ENCODE results near the gene INCA1.

INCA1 gene

DNA sequence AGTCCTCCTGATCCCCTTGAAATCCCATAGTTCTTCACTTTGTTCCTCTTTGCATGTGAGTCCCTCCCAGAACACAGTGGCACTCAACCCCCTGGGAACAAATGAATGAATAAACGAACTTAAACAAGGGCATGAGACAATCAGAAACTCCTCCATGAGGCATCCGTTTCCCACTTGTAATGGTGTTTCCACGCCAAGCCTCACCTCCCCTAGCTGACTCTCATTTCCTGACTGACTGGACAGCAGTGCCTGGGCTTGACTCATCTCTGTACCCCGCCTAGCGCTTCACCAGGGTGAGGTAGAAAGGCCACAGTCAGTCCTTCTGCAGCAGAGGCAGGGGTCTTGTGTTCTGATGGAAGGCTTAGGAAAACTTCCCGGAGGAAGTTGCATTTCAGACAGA, 14.6 kb upstream of the INCA1 start:
- no peak for DNase-seq (ENCODE audit: low read depth)

DNA sequence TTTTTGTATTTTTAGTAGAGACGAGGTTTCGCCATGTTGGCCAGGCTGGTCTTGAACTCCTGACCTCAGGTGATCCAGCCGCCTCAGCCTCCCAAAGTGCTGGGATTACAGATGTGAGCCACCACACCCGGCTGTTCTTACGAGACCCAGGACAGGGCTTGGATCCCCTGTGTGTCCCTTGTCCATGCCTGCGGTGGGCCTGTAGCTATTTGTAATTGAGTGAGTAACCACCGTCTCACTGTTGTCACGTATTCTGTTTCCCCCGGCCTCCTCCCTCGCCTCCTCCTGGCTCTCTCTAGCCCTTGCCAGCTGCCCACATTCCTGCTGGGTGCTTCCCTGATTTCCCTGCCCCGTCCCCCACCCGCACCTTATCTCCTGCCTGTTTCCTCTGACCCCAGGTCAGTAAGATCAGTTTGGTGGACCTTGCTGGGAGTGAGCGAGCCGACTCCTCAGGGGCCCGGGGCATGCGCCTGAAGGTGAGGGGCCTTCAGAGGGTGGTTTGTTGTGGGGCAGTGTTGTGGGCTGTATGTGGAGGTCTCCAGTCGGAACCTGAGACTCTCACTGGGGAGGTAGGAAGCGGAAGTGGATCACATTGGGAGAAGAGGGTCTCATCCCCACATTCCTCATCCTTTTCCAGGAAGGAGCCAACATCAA, 6.0 kb upstream of the INCA1 start:
- no peak for DNase-seq (ENCODE audit: low read depth)

GRCh38 chr17:5002121-5002788, 4.9 kb upstream of the INCA1 start:
- DNase-seq (ENCODE audit: low read depth), result no peak

DNA sequence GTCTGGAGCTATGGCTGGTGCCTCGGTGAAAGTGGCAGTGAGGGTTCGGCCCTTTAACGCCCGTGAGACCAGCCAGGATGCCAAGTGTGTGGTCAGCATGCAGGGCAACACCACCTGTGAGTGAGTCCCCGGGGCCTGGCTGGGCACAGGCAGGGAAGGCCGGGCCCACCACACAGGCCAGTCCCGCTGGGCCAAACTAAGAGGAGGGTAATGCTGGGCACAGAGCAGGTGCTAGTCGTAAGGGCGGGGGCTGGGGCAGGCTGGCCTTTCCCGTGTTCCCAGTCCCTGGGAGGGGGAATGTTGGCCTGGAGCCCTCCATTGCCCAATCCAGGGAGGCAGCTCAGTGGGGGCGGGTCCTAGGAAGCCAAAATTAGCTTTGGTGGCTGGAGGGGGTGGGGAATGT, 2.9 kb upstream of the INCA1 start:
- DNase-seq (ENCODE audit: low read depth), result peak; percentile 42

- no peak for DNase-seq (ENCODE audit: low read depth)
Measured at GRCh38 chr17:4999430-5000093, 2.2 kb upstream of the INCA1 start.

DNA sequence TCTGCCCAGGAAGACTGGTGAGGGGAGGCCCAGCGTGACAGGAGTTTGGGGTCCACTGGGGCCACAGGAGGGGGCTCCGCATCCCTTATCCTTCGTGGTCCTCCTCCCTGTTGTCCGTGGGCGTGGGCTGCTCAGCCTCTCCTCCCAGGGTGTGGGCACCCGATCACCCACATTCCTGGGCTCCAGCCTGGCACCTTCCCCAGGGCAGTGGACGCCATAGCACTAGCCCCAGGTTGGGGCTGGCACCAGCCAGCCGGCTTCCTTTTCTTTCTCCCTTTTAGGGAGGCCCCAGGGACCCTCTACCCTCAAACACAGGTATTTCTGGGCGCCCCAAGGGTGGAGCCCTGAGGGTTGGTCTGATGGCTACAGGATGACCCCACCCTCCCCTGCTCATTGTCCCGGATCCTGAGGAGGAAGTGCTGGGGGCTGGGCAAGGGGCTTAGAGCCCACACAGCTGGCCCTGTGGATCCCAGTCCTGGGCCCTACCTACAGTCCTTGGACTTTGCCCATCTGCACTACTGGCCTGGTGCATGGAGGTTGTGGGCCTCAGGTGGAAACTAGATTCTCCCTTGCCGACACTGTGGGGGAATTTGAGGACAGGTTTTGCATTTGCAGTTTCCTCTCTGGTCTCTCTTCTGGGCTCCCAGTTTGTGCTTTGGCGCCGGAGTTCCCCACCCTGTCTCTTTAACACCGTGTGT, 1.6 kb upstream of the INCA1 start:
- DNase-seq (ENCODE audit: low read depth), result no peak

DNA sequence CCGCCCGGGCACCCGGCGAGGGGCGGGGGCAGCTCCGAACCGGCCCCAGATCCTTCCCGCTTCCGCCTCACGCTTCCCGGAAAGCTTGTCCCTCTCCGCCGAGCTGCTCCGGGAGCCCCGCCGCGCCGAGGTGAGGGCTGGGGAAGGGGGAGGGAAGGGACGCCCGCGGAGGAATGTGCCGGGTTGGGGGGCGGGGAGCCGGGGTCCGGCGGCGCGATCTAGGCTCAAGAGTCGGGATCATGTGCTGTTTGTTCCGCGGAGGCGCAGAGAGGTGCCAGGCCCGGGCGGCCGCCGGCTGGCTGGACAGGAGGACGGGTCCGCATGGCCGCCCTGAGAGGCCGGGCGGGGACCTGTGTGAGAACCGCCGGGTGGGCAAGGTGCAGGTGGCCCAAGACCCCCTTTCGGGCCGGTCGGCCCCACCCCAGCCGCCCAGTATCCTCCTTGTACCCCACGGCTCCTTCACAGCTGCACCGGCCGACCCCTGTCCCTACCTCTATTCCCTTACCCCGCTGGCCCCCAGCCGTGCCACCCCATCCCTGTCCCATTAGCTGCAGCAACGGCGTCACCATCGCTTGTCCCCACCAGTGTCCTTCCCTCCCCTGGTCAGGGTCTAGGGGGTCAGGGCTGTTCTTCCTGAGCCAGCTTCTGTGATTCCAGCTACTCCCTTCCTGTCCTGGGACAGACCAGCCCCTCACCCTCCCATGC, 857 bp upstream of the INCA1 start:
- DNase-seq (ENCODE audit: low read depth), result no peak

- peak; percentile 17 for DNase-seq (ENCODE audit: low read depth)
Measured at GRCh38 chr17:4994081-4994595, 3.2 kb downstream of the INCA1 start.

- peak; percentile 31 for DNase-seq (ENCODE audit: low read depth)
Measured at GRCh38 chr17:4987767-4988567, 9.4 kb downstream of the INCA1 start.

DNA sequence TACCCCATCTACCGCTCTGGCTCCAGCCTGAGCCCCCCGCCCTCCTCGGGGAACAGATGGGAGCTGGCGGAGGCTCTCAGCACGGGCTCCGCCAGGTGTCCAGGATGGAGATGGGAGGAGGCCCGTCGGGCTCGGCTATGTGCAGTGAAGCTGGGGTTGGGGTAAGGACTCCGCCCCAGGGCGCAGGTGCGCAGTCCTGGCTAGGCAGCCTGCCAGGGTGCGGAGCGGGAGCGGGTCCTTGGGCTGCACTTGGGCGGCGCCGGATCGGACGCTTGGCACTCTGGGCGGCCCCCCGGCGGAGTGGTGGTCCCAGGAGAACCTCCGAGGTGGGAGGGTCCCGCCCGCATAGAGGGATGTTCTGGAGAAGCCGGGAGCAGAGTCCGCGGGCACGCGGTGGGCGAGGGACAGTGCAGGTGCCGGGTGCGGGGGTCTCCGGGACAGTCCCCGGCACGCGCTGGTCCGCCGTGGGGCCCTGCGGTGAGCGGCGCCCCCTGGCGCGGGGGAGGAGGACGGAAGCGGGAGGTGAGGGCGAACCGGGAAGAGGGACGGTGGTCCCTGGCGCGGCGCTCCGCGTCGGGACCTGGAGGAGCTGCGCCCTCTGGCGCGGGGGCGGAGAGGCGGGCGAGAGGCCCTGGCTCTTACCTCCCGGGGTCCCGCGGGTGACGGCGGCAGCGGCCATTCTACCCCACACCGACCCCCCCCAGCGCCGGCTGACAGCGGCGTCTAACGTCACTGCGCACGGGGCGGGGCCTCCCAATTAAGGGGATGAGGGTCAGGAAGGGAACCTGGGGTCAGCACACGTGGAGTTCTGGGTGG, 10.2 kb downstream of the INCA1 start, which contains the start of gene CAMTA2:
Gene CAMTA2, minus strand, starts transcription at position 725 of the 816 bp plus-strand sequence. CDS start 1,453 bp downstream, outside the sequence.
- peak; percentile 72 for DNase-seq (ENCODE audit: low read depth)

DNA sequence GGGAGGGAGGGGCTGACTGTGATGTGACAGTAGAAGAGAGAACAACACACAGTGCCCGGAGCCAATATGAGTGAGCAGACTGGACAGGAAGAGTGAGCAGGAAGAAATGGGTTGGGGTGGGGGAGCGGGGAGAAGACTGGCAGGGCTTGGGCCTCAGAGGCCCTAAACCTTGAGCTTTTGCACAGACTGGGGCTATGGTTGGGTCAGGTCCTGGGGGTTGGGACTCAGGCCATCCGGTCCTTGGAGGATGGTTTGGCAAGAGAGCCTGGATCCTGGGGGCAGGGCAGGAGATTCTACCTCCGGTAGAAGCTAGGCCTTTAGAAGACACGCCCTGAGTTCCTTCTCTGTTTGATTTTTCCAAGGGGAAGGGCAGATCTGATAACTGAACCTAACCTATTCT, 10.9 kb downstream of the INCA1 start:
- DNase-seq (ENCODE audit: low read depth), result peak; percentile 17

DNA sequence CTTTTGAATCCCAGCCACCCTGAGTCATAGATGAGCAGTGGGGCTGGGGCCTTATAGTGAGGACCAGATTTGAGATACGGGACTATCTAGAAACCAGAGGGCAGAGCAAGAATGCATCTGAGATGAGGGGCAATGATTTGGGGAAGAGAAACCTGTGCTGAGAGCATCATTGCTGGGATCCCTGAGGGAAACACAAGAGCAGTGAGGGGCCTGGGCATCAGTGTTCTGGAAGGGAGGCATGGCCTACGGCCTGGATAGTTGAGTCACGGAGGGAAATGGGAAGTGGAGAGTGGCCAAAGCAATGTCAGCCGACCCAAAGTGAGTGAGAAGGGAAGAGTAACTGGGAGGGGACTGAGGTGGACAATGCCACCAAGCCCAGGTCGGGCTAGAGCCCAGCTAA, 15.0 kb downstream of the INCA1 start:
- DNase-seq (ENCODE audit: low read depth), result no peak

GRCh38 chr17:4980644-4981216, 16.6 kb downstream of the INCA1 start:
- DNase-seq (ENCODE audit: low read depth), result peak; percentile 17

DNA sequence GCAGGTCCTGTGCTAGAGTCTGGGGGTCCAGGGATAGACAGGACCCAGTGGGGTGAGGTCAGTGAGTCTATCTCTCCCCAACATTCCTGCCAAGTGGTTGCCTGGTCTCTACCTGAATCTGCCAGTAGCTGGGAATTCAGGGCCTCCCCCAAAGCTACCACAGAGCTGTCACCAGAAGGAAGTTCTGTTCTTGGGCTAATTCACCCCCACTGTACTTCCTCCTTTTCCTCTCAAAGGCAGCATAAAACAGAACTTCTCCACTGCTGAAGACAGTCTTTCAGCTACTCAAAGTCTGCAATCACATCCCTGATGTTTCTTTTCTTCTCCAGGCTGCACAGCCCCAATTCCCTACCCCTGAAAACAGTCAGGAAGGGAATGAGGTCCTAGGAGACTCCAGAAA, 18.6 kb downstream of the INCA1 start:
- DNase-seq (ENCODE audit: low read depth), result no peak

- DNase-seq (ENCODE audit: low read depth), result no peak
Measured at GRCh38 chr17:4974115-4974670, 23.1 kb downstream of the INCA1 start.

DNA sequence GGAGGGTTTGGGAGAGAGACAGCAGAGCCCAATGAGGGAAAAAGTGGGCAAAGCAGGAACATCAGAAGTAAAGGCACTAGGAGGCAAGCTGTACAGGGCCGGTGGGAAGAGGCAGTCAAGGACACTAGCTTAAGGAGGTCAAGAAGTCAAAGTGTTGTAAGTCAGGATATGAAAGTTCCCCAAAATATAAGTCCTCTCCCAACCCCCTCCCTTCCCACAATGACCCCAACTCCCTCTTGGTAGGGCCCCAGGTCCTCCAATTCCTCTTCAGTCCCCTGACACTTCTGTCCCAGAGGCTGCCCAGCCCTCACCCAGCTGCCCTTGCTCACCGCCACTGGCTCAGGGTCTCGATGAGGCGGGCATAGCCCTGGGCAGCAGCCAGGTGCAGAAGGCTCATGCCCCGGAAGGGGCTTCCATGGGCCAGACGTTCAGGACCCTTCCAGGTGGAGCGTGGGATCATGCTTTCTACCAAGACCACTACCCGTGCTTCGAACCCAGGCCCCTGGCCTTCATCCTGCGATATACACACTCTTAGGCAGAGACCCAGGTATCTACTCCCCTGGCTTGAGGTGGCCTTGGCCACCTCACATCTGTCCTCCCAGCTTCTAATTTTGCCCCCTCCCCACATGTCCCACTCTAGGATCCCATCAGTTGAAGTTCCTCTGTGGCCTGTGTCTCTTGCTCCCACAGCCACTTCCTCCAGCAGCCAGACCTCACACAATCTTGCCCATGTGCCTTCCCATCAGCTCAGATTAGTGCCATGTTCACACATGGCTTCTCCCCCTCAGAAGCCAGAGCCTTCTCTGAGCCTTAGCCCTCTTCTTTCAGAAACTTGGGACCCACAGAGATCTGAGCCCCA, 23.8 kb downstream of the INCA1 start:
- no peak for DNase-seq (ENCODE audit: low read depth)

DNA sequence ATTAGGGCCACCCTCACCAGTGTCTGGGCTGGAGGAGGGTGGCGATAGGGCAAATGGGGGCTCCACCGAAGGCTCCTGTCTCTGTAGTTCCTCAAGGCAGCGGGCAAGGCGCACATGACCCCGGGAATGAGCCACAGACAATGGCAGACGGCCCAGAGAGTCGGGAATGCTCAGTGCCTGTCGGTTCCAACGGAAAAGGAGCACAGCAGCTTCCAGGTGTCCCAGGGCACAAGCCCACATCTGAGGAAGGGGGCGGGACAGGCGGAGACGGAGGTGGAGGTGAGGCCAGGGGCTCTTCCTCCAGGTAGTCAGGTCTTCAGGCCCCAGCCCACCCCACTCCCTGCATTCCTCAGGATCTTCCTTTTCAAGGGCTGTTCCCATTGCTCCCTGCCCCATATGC, 24.6 kb downstream of the INCA1 start:
- no peak for DNase-seq (ENCODE audit: low read depth)

GRCh38 chr17:4972322-4972721, 25.0 kb downstream of the INCA1 start:
- DNase-seq (ENCODE audit: low read depth), result no peak

Measured in fibroblast of gingiva (primary cell).